MCF 10A (cell line): ENCODE measurements around the gene MYCN. TPM values are rescaled to one million over a fixed set of nuclear protein-coding genes. Genes with fewer than 3 reads are reported as not detected.

Experiments
- BruUV-seq: library from RNA; stranded (reverse); fragments of 400-500 nt; replicated peaks from 2 replicates; lab custom pipeline; 2021; lab: Mats Ljungman, UMichigan
- CTCF ChIA-PET: fragments of 300-600 bp; sonication (Branson Sonifier 250); formaldehyde crosslinking; extraction: SDS; loops from one replicate; lab custom pipeline; 2021; ENCODE audit warnings: antibody characterized with exemption, inconsistent platforms; lab: Yijun Ruan, JAX
- POLR2A ChIA-PET: fragments of 300-600, 350-650 bp; sonication (Branson Sonifier 250); formaldehyde crosslinking; extraction: SDS; loops from one replicate; lab custom pipeline; 2020; ENCODE audit warnings: antibody characterized with exemption, inconsistent platforms; lab: Yijun Ruan, JAX
- DNase-seq: peaks from one replicate; pipeline ENCODE4 v3.0.0-alpha.2; 2018; ENCODE audit not compliant: unreplicated experiment
- H3K27ac Mint-ChIP-seq: one replicate; pipeline ENCODE4 v1.8.0; 2022; ENCODE audit warnings: mild to moderate bottlenecking, low read depth, mixed read lengths; ENCODE audit not compliant: unreplicated experiment
- H3K27me3 Mint-ChIP-seq: one replicate; pipeline ENCODE4 v1.8.0; 2022; ENCODE audit warnings: mixed read lengths; ENCODE audit not compliant: insufficient read depth, unreplicated experiment
- H3K36me3 Mint-ChIP-seq: one replicate; pipeline ENCODE4 v1.8.0; 2022; ENCODE audit warnings: mild to moderate bottlenecking, moderate library complexity, mixed read lengths; ENCODE audit not compliant: insufficient read depth, unreplicated experiment
- H3K4me1 Mint-ChIP-seq: one replicate; pipeline ENCODE4 v1.8.0; 2022; ENCODE audit warnings: mixed read lengths; ENCODE audit not compliant: insufficient read depth, unreplicated experiment
- H3K4me3 Mint-ChIP-seq: one replicate; pipeline ENCODE4 v1.8.0; 2022; ENCODE audit warnings: mild to moderate bottlenecking, moderate library complexity, mixed read lengths; ENCODE audit not compliant: unreplicated experiment
- H3K9me3 Mint-ChIP-seq: one replicate; pipeline ENCODE4 v1.8.0; 2022; ENCODE audit warnings: mixed read lengths; ENCODE audit not compliant: unreplicated experiment
- CTCF ChIP-seq: fragments of 200-600 bp; IDR thresholded peaks from one replicate; pipeline ENCODE4 v1.8.0; 2022; ENCODE audit warnings: antibody characterized with exemption, mild to moderate bottlenecking; ENCODE audit not compliant: unreplicated experiment
- intact Hi-C: fragments of 100-400 bp; cut with micrococcal nuclease; formaldehyde crosslinking; loops from 2 replicates; pipeline ENCODE4 v1.14.1; 2022
- total RNA-seq: library from RNA; stranded (reverse); gene quantifications from 2 replicates; pipeline ENCODE4 v1.2.3, GENCODE V29; 2022

The MYCN gene
- total RNA-seq, 1 experiment from 2014 or later = not detected

- ChIA-PET POLR2A (no interaction called here), CTCF (no interaction called here)
- Mint-ChIP-seq H3K36me3 (no peaks in the 10 kb centered on the region), H3K4me3 (no peak overlapping the region), H3K27ac (no peak overlapping the region), H3K9me3 (no peaks in the 10 kb centered on the region), H3K4me1 (no peaks in the 10 kb centered on the region), H3K27me3 (no peaks in the 10 kb centered on the region)
- no peak for DNase-seq
- intact Hi-C loops = no loop called here
- no TSS peak for BruUV-seq
- TF ChIP-seq CTCF = no peak
These were observed 23.8 kb downstream of the MYCN start for GRCh38 chr2:15963977-15964670.

- no TSS peak for BruUV-seq
- TF ChIP-seq CTCF = no peak
- H3K36me3 Mint-ChIP-seq = no peaks in the 10 kb centered on the region
- no peak overlapping the region for H3K4me3 Mint-ChIP-seq
- no peak overlapping the region for H3K27ac Mint-ChIP-seq
- no peaks in the 10 kb centered on the region for H3K9me3 Mint-ChIP-seq
- DNase-seq = no peak
- intact Hi-C loops = no loop called here
- H3K27me3 Mint-ChIP-seq = peaks cover under 1% of the 10 kb centered on the region
- H3K4me1 Mint-ChIP-seq = no peaks in the 10 kb centered on the region
- CTCF ChIA-PET = interaction anchor here (0.5 to 0.7 kb wide), 2 partner anchors 65 to 172 kb away, joined by 3 read pairs; no protein-coding TSS in a partner anchor
- POLR2A ChIA-PET = no interaction called here
These were observed 24.7 kb downstream of the MYCN start for GRCh38 chr2:15964936-15965563.

DNA sequence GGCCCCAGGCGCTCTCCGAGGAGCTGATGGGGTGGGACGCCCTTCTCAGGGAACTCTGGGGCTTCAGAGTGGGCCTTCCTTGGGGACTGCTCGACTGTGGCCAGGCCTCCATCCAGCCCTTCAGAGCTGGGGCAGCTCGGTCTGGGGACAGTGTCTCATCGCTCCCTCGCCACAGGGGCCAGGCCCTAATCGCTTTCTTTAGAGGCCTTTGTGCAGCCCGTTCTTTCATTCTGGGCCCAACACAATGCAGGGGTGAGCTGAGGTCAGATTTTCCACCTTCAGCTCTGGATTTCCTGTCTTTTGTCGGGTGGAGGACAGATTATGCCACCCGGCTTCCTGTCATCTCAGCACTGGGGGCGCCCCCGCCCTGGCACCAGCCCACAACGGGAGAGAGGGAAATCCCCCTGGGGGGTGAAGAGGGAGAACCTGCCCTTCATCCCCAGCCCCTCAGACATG lies 25.2 kb downstream of the MYCN start:
- H3K27me3 Mint-ChIP-seq = peaks cover 6% of the 10 kb centered on the region
- DNase-seq = no peak
- CTCF ChIA-PET = interaction anchor here (0.7 kb wide), 1 partner anchor 469 kb away, joined by 3 read pairs; no protein-coding TSS in a partner anchor
- H3K36me3 Mint-ChIP-seq = no peaks in the 10 kb centered on the region
- POLR2A ChIA-PET = no interaction called here
- H3K4me3 Mint-ChIP-seq = no peak overlapping the region
- peaks cover 3% of the 10 kb centered on the region for H3K4me1 Mint-ChIP-seq
- TF ChIP-seq CTCF = no peak
- peaks cover 4% of the 10 kb centered on the region for H3K9me3 Mint-ChIP-seq
- intact Hi-C loops = no loop called here
- BruUV-seq = no TSS peak
- H3K27ac Mint-ChIP-seq = no peak overlapping the region
